AG09309 (cell line): ENCODE data around the gene RFNG.
A peak's percentile ranks its signal among the peaks of the same experiment; 100 is the strongest.

Experiments used
- DNase-seq: peaks from one replicate; pipeline ENCODE4 v3.0.0-alpha.2; 2010; ENCODE audit warnings: low read depth
- H3K4me3 ChIP-seq: 2 replicates; pipeline ENCODE4 v1.5.1; 2011; ENCODE audit warnings: mild to moderate bottlenecking, low read depth, low read length, moderate library complexity; ENCODE audit not compliant: control insufficient read depth
- CTCF ChIP-seq: IDR thresholded peaks from 2 replicates; pipeline ENCODE4 v1.5.1; 2011; ENCODE audit warnings: mild to moderate bottlenecking, low read depth, low read length, inconsistent platforms; ENCODE audit not compliant: insufficient read depth, control insufficient read depth; ENCODE audit errors: missing control alignments

RFNG gene

GRCh38 chr17:82030470-82031302, 20.9 kb downstream of the RFNG start:
- TF ChIP-seq CTCF: peak; percentile 84
- DNase-seq: peak; percentile 38
- H3K4me3 ChIP-seq: peak overlapping the region; percentile 50

DNA sequence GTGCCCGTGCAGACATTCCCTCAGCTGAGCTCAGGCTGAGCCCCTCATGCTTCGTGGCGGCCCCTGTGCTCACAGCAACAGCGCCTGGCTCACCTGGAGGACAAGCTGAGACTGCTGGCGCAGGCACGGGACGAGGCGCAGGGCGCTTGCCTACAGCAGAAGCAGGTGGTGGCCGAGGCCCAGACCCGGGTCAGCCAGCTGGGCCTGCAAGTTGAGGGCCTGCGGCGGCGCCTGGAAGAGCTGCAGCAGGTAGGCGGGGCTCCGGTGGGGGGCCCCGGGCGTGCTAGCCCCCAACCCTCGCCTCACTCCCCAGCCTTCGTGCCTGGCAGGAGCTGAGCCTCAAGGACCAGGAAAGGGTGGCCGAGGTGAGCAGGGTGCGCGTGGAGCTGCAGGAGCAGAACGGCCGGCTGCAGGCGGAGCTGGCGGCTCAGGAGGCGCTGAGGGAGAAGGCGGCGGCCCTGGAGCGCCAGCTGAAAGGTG, 21.6 kb downstream of the RFNG start:
- no peak for TF ChIP-seq CTCF

GRCh38 chr17:82029391-82029790, 22.2 kb downstream of the RFNG start:
- no peak for DNase-seq
- TF ChIP-seq CTCF: no peak
- no peak overlapping the region for H3K4me3 ChIP-seq

More for the DNA sequence above, 21.6 kb downstream of the RFNG start:
- no peak for DNase-seq
- no peak overlapping the region for H3K4me3 ChIP-seq

DNA sequence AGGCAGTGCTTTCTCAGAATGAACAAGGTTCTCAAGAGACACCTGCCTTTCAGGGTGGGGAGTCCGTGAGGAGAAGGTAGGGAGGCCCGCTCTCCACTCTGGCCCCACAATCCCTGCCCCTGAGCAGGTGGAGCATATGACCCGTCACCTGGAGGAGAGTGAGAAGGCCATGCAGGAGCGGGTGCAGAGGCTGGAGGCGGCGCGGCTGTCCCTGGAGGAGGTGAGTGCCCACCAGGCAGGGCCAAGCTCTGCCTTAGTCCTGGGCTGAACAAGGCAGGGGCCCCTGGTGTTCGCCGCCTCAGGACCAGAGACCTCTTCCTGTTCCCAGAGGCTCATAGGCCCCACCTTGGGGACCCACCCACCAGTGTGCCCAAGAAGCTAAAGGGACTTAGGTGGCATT, 22.6 kb downstream of the RFNG start:
- no peak for TF ChIP-seq CTCF
- H3K4me3 ChIP-seq: no peak overlapping the region
- DNase-seq: no peak

DNA sequence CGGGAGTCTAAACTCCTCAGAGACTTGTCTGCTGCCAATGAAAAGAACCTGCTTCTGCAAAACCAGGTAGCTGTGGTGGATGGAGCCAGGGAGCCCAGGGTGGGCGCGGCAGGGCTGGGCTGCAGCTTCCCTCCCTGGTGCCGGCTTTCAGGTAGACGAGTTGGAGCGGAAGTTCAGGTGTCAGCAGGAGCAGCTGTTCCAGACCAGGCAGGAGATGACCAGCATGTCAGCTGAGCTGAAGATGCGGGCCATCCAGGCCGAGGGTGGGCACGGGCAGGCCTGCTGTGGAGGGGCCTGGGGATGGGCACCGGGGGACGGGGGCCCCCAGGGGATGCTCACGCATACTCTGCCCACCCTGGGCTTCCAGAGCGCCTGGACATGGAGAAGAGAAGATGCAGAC, 23.4 kb downstream of the RFNG start:
- H3K4me3 ChIP-seq: no peak overlapping the region
- DNase-seq: no peak
- no peak for TF ChIP-seq CTCF

DNA sequence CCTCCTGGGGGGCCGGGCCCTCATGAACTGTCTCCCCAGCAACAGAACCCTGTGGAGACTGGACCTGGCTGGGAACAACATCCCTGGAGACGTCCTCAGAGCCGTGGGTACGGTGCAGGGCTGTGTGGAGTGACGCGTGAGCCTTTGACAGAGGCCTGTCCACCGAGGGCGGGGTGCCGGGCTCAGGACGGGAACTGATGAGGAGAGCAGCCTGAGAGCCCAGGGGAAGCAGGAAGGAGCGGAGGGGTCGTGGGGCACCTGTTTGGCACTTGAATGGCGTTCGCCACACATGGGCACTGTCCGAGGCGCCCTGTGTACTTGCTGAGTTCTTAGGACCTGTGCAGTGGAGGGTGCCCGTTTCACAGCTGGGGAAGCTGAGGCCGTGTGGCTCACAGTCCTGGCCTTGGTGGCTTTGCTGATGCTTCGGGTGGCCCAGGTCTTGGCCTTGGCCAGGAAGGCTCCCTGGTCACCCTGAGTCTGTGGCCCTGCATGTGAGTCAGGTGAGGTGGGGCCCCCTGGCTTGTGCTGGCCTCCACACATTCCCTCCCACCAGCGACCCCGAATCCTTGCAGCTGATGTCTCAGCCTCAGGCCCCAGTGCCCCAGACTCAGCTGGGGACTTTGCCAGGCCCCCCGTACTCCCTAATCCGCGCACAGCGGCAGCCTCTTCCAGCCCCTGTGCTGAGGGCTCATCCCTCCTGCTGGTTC, 26.1 kb downstream of the RFNG start:
- no peak for TF ChIP-seq CTCF
- H3K4me3 ChIP-seq: no peak overlapping the region
- no peak for DNase-seq
